ENCODE data around the gene LRCH4. TPM values are rescaled to one million over a fixed set of nuclear protein-coding genes. Genes with fewer than 3 reads are reported as not detected.

Gene LRCH4
- total and polyA plus RNA-seq, 2 of the 13 experiments (the other 11 are each of a cell fraction or from before 2014, with no cell fraction given): 7.0 to 9.3 TPM

GRCh38 chr7:100568896-100569844 is 16.8 kb downstream of the LRCH4 start (continued):
- peak; percentile 17; the same call in 1 of the 2 replicates for TF ChIP-seq ZNF280D (CRISPR knock-in tag; IDR thresholded peaks at IDR 0.05)
- no peak for TF ChIP-seq NFE2 (CRISPR knock-in tag; IDR thresholded peaks at IDR 0.05)
- peak; percentile 88; the same call in 1 of the 2 replicates for TF ChIP-seq ZNF513 (CRISPR knock-in tag; conservative IDR thresholded peaks at IDR 0.05)
- no peak for TF ChIP-seq ZNF432 (CRISPR knock-in tag; IDR thresholded peaks at IDR 0.05; ENCODE audit: borderline replicate concordance)
- no peak for TF ChIP-seq RERE (CRISPR knock-in tag; IDR thresholded peaks at IDR 0.05; ENCODE audit: low read depth)
- TF ChIP-seq ZBED4 (CRISPR knock-in tag; IDR thresholded peaks at IDR 0.05; ENCODE audit: borderline replicate concordance): no peak
- no peak; the same call in none of the 2 replicates for TF ChIP-seq POGZ (CRISPR knock-in tag; IDR thresholded peaks at IDR 0.05)
- TF ChIP-seq PPARG (CRISPR knock-in tag; conservative IDR thresholded peaks at IDR 0.05): peak; percentile 40; the same call in 1 of the 2 replicates
- no peak for TF ChIP-seq GPN1 (CRISPR knock-in tag; IDR thresholded peaks at IDR 0.05; ENCODE audit: borderline replicate concordance)
- TF ChIP-seq NFIB (CRISPR knock-in tag; IDR thresholded peaks at IDR 0.05; ENCODE audit: borderline replicate concordance): no peak
- no peak for TF ChIP-seq ZNF367 (CRISPR knock-in tag; IDR thresholded peaks at IDR 0.05; ENCODE audit: borderline replicate concordance)
- TF ChIP-seq ZFP37 (CRISPR knock-in tag; IDR thresholded peaks at IDR 0.05; ENCODE audit: borderline replicate concordance): no peak; the same call in 1 of the 2 replicates
- no peak for TF ChIP-seq JDP2 (CRISPR knock-in tag; IDR thresholded peaks at IDR 0.05; ENCODE audit: borderline replicate concordance)

Data from HepG2 (cell line).